ENCODE results near the gene TBX15. TPM values are rescaled to one million over a fixed set of nuclear protein-coding genes. Genes with fewer than 3 reads are reported as not detected.

TBX15 gene
- total and polyA plus RNA-seq, 2 donors: 0.19 to 0.48 TPM

DNA sequence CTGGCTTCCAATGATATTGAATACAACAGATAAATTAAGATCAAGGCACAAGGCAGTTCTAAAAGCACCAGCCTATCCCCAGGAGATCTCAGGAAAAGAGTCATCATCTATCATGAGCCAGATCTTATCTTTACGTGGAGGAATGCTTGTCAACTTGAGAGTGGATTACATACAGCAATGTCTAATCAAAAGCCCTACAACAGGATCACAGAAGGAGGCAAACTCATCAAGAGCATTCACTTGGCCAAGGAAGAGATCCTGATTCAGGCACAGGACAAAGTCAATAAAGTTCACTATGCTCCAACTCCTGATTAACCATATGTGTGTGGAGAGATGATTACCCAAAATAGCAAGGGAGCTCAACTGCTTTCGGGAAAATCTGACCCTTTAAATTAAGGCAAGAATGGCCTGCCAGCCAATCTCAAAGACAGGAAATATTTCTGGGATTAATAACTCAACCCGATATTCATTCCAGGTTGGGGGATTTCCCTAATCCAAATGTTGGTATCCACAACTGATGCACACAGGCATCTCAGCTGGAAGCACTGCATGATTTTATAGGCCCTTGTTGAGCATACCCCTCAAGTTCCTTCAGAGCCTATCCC is 33.7 kb downstream of the TBX15 start:
- H3K9me3 ChIP-seq (ENCODE audit: control insufficient read depth in 2 of 2, insufficient read depth in 1 of 2, low read length in 1 of 2): no peaks in the 10 kb centered on the region
- no peaks in the 10 kb centered on the region for H3K27me3 ChIP-seq (ENCODE audit: control insufficient read depth in 2 of 2, insufficient read depth in 1 of 2, low read length in 1 of 2)
- no peaks in the 10 kb centered on the region for H3K36me3 ChIP-seq (ENCODE audit: control insufficient read depth in 2 of 2, insufficient read depth in 2 of 2, low read length in 1 of 2)
- H3K4me3 ChIP-seq (ENCODE audit: low read length in 2 of 2): no peak overlapping the region
- no peaks in the 10 kb centered on the region for H3K4me1 ChIP-seq (ENCODE audit: control insufficient read depth in 2 of 2, insufficient read depth in 2 of 2, low read length in 2 of 2)
- no peak overlapping the region for H3K27ac ChIP-seq (ENCODE audit: low read depth in 1 of 2, low read length in 1 of 2)
- 88% methylated on average over 3 of the region's 3 CpGs for WGBS
- no peak for DNase-seq (ENCODE audit: low read depth in 6 of 9, low spot score in 9 of 9)

GRCh38 chr1:118951270-118951936 is 36.7 kb downstream of the TBX15 start:
- Histone ChIP-seq H3K9me3 (ENCODE audit: control insufficient read depth in 2 of 2, insufficient read depth in 1 of 2, low read length in 1 of 2) (no peaks in the 10 kb centered on the region), H3K27me3 (ENCODE audit: control insufficient read depth in 2 of 2, insufficient read depth in 1 of 2, low read length in 1 of 2) (no peaks in the 10 kb centered on the region), H3K36me3 (ENCODE audit: control insufficient read depth in 2 of 2, insufficient read depth in 2 of 2, low read length in 1 of 2) (no peaks in the 10 kb centered on the region), H3K4me1 (ENCODE audit: control insufficient read depth in 2 of 2, insufficient read depth in 2 of 2, low read length in 2 of 2) (no peaks in the 10 kb centered on the region), H3K4me3 (ENCODE audit: low read length in 2 of 2) (no peak overlapping the region), H3K27ac (ENCODE audit: low read depth in 1 of 2, low read length in 1 of 2) (no peak overlapping the region)
- 95% methylated on average over 2 of the region's 2 CpGs for WGBS
- DNase-seq (ENCODE audit: low read depth in 6 of 9, low spot score in 9 of 9): no peak

DNA sequence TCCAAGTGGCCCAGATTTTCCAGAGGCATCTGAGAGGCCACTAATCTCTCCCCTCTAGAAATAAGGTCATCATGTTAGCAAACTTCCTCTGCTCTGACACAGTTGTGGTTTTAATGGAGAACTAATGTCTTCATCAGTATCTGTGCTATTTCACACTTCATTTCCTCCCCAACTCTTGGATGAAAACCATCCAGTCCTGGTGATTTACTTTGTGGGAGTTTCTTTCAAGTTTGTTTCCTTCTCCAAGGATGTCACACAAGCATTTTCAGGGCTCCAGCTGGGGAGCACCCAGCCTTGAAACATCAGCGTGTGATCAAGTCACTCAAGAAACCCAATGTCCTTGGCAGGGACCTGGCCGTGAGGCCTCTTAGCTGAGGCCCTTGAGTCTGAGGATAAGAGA is 38.8 kb downstream of the TBX15 start:
- H3K9me3 ChIP-seq (ENCODE audit: control insufficient read depth in 2 of 2, insufficient read depth in 1 of 2, low read length in 1 of 2): no peaks in the 10 kb centered on the region
- no peaks in the 10 kb centered on the region for H3K36me3 ChIP-seq (ENCODE audit: control insufficient read depth in 2 of 2, insufficient read depth in 2 of 2, low read length in 1 of 2)
- H3K27ac ChIP-seq (ENCODE audit: low read depth in 1 of 2, low read length in 1 of 2): no peak overlapping the region
- H3K27me3 ChIP-seq (ENCODE audit: control insufficient read depth in 2 of 2, insufficient read depth in 1 of 2, low read length in 1 of 2): no peaks in the 10 kb centered on the region
- no peaks in the 10 kb centered on the region for H3K4me1 ChIP-seq (ENCODE audit: control insufficient read depth in 2 of 2, insufficient read depth in 2 of 2, low read length in 2 of 2)
- H3K4me3 ChIP-seq (ENCODE audit: low read length in 2 of 2): no peak overlapping the region
- no peak for DNase-seq (ENCODE audit: low read depth in 6 of 9, low spot score in 9 of 9)
- WGBS: 90% methylated on average over 2 of the region's 2 CpGs

DNA sequence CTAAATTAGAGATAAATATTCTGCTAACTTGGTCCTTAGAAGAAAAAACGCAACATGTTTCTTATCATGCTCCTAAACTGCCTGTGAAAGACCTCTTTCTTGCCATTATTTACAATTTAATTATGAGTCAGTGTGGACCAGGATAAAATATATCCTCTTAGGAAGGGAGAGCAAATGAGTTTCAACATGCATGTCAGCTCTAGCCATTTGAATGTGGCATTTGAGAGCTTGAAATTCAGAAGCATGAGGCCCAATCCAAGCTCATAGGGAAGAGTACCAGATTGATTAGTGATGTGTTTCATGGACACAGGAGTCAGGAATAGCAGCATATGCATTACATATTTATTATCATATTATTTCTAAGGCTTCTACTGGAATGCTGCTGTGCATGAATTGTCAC is 39.3 kb downstream of the TBX15 start:
- Histone ChIP-seq H3K27ac (ENCODE audit: low read depth in 1 of 2, low read length in 1 of 2) (no peak overlapping the region), H3K4me1 (ENCODE audit: control insufficient read depth in 2 of 2, insufficient read depth in 2 of 2, low read length in 2 of 2) (no peaks in the 10 kb centered on the region), H3K36me3 (ENCODE audit: control insufficient read depth in 2 of 2, insufficient read depth in 2 of 2, low read length in 1 of 2) (no peaks in the 10 kb centered on the region), H3K27me3 (ENCODE audit: control insufficient read depth in 2 of 2, insufficient read depth in 1 of 2, low read length in 1 of 2) (no peaks in the 10 kb centered on the region), H3K4me3 (ENCODE audit: low read length in 2 of 2) (no peak overlapping the region), H3K9me3 (ENCODE audit: control insufficient read depth in 2 of 2, insufficient read depth in 1 of 2, low read length in 1 of 2) (no peaks in the 10 kb centered on the region)
- DNase-seq (ENCODE audit: low read depth in 6 of 9, low spot score in 9 of 9): no peak
- WGBS: 91% methylated on average over 1 of the region's 1 CpG

- Histone ChIP-seq H3K27me3 (ENCODE audit: control insufficient read depth in 2 of 2, insufficient read depth in 1 of 2, low read length in 1 of 2) (no peaks in the 10 kb centered on the region), H3K4me1 (ENCODE audit: control insufficient read depth in 2 of 2, insufficient read depth in 2 of 2, low read length in 2 of 2) (no peaks in the 10 kb centered on the region), H3K4me3 (ENCODE audit: low read length in 2 of 2) (no peak overlapping the region), H3K27ac (ENCODE audit: low read depth in 1 of 2, low read length in 1 of 2) (no peak overlapping the region), H3K9me3 (ENCODE audit: control insufficient read depth in 2 of 2, insufficient read depth in 1 of 2, low read length in 1 of 2) (no peaks in the 10 kb centered on the region), H3K36me3 (ENCODE audit: control insufficient read depth in 2 of 2, insufficient read depth in 2 of 2, low read length in 1 of 2) (no peaks in the 10 kb centered on the region)
- no peak for DNase-seq (ENCODE audit: low read depth in 6 of 9, low spot score in 9 of 9)
Measured at GRCh38 chr1:118948351-118948750, 39.8 kb downstream of the TBX15 start.

DNA sequence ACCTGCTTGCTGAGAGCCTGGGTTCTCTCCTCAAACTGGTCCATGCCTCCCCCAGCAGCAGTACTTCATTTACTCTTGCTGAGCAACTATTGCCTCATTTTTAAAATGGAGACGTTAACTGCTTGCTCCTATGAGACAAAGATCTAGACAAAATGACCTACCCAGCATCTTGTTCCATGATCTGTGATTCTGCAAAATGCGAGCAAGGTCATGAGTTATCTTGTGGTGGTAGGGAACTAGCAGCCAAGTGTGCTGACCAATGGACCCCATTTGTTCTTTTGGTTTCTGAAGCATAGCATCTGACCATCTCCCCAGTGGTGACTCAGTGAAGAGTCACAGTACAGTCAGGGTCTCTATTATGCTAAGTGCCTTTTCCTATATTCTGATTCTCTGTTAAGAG is 40.4 kb downstream of the TBX15 start:
- H3K27ac ChIP-seq (ENCODE audit: low read depth in 1 of 2, low read length in 1 of 2): no peak overlapping the region
- H3K27me3 ChIP-seq (ENCODE audit: control insufficient read depth in 2 of 2, insufficient read depth in 1 of 2, low read length in 1 of 2): no peaks in the 10 kb centered on the region
- H3K36me3 ChIP-seq (ENCODE audit: control insufficient read depth in 2 of 2, insufficient read depth in 2 of 2, low read length in 1 of 2): no peaks in the 10 kb centered on the region
- WGBS: 95% methylated on average over 2 of the region's 2 CpGs
- no peaks in the 10 kb centered on the region for H3K4me1 ChIP-seq (ENCODE audit: control insufficient read depth in 2 of 2, insufficient read depth in 2 of 2, low read length in 2 of 2)
- H3K4me3 ChIP-seq (ENCODE audit: low read length in 2 of 2): no peak overlapping the region
- DNase-seq (ENCODE audit: low read depth in 6 of 9, low spot score in 9 of 9): no peak
- no peaks in the 10 kb centered on the region for H3K9me3 ChIP-seq (ENCODE audit: control insufficient read depth in 2 of 2, insufficient read depth in 1 of 2, low read length in 1 of 2)

- DNase-seq (ENCODE audit: low read depth in 6 of 9, low spot score in 9 of 9): no peak
- H3K27ac ChIP-seq (ENCODE audit: low read depth in 1 of 2, low read length in 1 of 2): no peak overlapping the region
- H3K36me3 ChIP-seq (ENCODE audit: control insufficient read depth in 2 of 2, insufficient read depth in 2 of 2, low read length in 1 of 2): no peaks in the 10 kb centered on the region
- no peaks in the 10 kb centered on the region for H3K9me3 ChIP-seq (ENCODE audit: control insufficient read depth in 2 of 2, insufficient read depth in 1 of 2, low read length in 1 of 2)
- WGBS: 93% methylated on average over 3 of the region's 3 CpGs
- H3K4me3 ChIP-seq (ENCODE audit: low read length in 2 of 2): no peak overlapping the region
- no peaks in the 10 kb centered on the region for H3K27me3 ChIP-seq (ENCODE audit: control insufficient read depth in 2 of 2, insufficient read depth in 1 of 2, low read length in 1 of 2)
- H3K4me1 ChIP-seq (ENCODE audit: control insufficient read depth in 2 of 2, insufficient read depth in 2 of 2, low read length in 2 of 2): no peaks in the 10 kb centered on the region
Measured at GRCh38 chr1:118947003-118947765, 41.0 kb downstream of the TBX15 start.

GRCh38 chr1:118945489-118945888 is 42.7 kb downstream of the TBX15 start:
- no peak for DNase-seq (ENCODE audit: low read depth in 6 of 9, low spot score in 9 of 9)
- H3K4me3 ChIP-seq (ENCODE audit: low read length in 2 of 2): no peak overlapping the region

DNA sequence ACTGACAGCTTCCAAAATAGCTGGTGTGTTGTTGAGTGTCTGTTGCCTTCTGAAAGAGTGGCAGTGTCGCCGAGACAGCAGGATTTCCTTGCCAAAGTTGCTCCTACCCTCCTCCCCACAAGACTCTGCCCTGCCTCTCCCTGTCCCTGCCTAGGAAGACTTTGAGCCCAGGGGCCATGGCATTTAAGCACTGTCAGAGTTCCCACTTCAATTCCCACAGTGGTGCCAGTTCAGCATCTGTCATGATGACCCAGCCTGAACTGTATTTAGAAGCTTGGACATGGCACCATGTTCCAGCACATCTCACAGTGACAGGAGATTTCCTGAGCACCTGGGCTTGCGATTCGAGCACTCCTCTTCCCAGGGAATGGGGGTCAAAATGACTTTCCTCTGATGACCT is 43.6 kb downstream of the TBX15 start:
- 64% methylated on average over 4 of the region's 4 CpGs for WGBS
- no peak for DNase-seq (ENCODE audit: low read depth in 6 of 9, low spot score in 9 of 9)
- no peaks in the 10 kb centered on the region for H3K27me3 ChIP-seq (ENCODE audit: control insufficient read depth in 2 of 2, insufficient read depth in 1 of 2, low read length in 1 of 2)

More at GRCh38 chr1:118945489-118945888, 42.7 kb downstream of the TBX15 start:
- no peaks in the 10 kb centered on the region for H3K27me3 ChIP-seq (ENCODE audit: control insufficient read depth in 2 of 2, insufficient read depth in 1 of 2, low read length in 1 of 2)
- 81% methylated on average over 1 of the region's 1 CpG for WGBS
- no peaks in the 10 kb centered on the region for H3K9me3 ChIP-seq (ENCODE audit: control insufficient read depth in 2 of 2, insufficient read depth in 1 of 2, low read length in 1 of 2)
- H3K27ac ChIP-seq (ENCODE audit: low read depth in 1 of 2, low read length in 1 of 2): no peak overlapping the region
- no peaks in the 10 kb centered on the region for H3K4me1 ChIP-seq (ENCODE audit: control insufficient read depth in 2 of 2, insufficient read depth in 2 of 2, low read length in 2 of 2)
- no peaks in the 10 kb centered on the region for H3K36me3 ChIP-seq (ENCODE audit: control insufficient read depth in 2 of 2, insufficient read depth in 2 of 2, low read length in 1 of 2)

More for the DNA sequence above, 43.6 kb downstream of the TBX15 start:
- Histone ChIP-seq H3K9me3 (ENCODE audit: control insufficient read depth in 2 of 2, insufficient read depth in 1 of 2, low read length in 1 of 2) (no peaks in the 10 kb centered on the region), H3K4me1 (ENCODE audit: control insufficient read depth in 2 of 2, insufficient read depth in 2 of 2, low read length in 2 of 2) (no peaks in the 10 kb centered on the region), H3K4me3 (ENCODE audit: low read length in 2 of 2) (no peak overlapping the region), H3K27ac (ENCODE audit: low read depth in 1 of 2, low read length in 1 of 2) (no peak overlapping the region), H3K36me3 (ENCODE audit: control insufficient read depth in 2 of 2, insufficient read depth in 2 of 2, low read length in 1 of 2) (no peaks in the 10 kb centered on the region)

All from thymus (tissue), 11 donors.